ENCODE measurements around the gene APP.

The APP gene

DNA sequence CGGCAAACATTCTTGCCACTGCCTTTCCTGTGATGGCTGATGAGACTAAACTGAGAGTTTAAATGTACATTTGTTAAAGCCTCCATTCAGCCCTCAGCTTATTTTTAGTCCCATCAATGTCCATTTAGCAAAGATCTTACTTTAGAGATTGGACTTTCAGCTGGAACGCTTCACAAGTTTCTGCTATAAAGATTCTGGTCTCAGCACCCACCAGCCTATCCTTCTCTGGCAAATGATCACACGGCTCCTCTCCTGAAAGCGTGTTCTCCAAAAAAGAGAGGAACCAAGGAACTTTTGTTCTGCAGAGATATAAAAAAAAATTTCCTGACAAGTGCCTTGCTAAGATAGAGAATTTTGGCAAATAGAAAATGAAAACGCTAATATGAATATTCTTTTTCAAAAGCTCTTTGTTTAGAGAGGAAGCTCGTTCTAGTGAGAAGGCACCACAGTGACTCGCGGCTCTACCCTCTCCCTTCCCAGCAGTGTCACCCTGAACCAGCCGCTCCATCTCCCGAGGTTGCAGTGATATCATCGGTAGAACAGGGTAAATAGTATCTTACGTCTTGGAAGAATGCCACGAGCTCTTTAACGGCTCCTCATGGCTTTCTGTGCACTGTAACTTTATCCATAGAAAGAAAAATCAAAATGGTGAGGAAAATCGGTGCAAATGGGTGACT is 200.2 kb downstream of the APP start:
- FAIRE-seq, result no peak

DNA sequence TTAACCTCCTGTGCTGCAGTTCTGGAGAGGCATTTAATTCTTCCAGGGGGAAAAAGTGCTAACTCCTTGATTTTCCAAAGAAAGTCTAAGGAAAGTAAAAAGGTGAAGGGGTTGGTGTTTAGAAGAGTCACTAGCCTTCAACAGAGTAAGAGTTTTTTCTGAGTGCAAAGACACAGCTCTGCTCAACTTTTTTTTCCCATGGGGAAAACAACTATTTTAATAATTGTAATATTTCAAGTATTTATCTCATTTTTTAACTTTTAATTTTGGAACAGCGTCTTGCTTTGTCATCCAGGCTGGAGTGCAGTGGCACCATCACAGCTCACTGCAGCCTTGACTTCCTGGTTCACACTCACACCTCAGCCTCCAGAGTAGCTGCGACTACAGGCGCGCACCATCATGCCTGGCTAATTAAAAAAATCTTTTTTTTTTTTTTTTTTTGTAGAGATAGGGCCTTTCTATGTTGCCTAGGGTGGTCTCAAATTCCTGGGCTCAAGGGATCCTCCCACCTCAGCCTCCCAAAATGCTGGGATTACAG is 202.6 kb downstream of the APP start:
- FAIRE-seq, result no peak

DNA sequence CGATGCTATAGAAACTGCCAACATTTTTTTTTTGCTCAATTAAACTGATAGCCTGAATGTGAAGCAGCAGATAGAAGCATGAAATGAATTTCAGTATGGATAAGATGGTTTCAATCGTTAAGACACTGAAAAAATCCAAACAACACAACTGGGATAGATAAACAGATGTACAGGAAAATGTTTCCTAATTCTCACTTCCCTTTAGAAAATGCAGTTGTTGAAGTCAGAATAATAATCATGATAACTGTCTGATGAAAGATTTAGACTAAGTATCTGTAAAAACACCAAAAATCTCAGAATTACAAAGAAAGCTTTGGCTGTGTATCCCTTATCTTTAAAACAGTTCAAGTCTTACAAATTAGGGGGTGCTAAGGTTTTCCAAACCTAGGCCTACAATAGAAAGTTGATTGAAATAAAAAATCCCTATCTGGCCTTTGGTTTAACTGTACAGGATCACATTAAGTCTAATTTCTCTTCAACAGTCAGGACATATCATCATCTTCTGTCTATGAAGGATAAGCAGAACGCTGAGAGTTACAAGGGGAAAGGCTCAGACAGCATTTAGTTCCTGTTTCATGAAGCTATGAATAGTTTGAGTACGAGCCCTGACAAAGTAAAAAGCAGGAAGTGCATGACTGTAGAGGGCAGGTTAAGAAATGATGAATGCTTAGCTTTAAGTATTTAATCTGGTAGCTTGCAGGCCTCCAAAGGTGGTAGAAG is 203.2 kb downstream of the APP start:
- FAIRE-seq, result no peak

DNA sequence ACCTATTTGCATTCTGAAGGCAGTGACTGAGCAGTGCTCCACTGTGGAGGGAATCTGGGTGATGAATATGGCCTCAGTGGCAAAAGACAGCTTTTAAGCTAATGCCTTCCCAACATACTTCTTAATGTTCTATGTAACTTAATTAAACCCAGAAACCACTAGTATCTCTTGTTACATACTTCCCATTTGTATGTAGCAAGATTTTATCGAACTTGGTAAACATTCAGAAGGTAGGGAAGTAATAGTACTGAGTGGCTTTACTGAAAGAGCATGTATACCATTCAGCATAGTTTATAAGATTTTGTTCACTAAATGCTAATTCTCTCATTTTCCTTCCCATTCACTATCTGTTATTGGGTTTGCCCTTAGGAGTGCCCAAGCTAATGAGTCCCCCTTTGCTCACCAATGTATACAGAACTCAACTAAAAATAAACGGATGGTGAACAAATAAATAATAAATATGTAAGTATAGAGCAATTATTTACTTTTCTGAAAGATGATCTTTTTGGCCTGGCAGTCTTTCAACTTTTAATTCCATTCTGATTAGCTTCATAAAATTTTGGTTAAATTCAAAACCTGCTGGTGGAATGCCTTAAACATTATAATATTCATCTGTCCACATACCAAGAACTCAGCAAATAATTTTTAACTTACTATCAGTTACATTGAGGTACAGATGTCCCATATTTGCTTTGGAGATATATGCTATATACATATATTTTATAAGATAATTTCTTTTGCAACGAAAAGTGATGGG is 204.4 kb downstream of the APP start:
- FAIRE-seq, result no peak

DNA sequence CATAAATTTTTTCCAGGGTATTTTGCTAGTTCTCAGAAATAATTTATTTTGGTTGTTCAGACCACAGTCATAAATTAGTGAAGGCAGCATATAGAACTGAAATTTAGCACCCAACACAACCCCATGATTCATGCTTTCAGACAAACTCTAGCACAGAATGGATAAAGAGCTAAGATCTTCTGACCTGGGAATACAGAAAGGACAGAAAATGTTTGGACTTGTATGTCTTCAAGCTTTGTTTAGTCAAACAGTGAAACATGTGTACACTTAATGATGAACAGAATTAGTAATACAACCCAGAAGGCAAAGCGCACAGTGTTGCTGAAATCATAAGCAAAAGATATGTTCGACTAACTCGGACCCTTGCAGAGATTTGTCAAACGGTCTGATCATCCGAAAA is 205.6 kb downstream of the APP start:
- no peak for FAIRE-seq

DNA sequence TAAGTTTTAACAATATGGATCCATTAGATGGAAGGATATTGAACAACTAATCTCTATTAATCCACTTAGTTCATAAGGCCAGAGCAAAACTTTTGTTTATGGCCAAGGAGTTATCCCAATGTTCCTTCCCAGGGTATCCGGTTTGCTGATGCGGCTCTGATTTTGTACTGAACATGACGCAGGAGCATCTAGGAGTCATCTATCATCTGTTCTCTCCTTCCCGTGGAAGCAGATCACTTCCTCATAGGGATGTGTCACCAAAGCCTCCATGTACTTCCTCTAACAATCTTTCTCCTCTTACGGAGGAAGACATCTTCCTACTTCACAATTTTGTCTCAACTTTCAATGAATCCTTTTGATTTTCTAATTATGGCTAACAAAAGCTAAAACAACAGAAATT is 206.6 kb downstream of the APP start:
- FAIRE-seq, result no peak

DNA sequence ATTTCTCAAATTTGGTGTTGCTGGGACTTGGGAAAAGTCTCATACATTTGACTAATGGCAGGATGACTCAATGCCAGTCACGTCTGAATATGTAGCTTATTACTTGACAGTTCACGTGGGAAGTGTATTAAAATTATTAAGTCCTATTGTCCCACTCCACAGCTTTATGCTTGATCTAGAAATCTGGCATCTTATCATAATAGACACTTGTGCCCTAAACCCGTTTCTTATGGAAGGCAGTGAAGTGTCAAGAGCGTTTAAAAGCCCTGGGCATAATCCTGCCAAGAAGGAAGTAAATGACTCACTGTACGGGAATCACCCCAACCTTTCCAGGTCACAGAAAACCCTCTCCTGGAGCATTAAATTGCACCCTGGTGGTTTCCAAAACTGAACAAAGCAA is 207.4 kb downstream of the APP start:
- FAIRE-seq, result no peak

DNA sequence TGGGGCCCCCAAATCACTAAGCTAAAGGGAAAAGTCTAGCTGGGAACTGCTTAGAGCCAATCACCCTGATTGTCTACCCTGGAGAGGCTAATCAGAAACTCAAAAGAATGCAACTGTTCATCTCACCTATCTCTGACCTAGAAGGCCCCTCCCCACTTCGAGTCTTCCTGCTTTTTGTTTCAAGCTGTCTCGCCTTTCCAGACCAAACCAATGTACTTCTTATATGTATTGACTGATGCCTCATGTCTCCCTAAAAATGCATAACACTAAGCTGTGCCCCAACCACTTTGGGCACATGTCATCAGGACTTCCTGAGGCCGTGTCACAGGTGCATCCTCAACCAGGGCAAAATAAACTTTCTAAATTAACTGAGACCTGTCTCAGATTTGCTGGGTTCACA is 209.5 kb downstream of the APP start:
- FAIRE-seq, result no peak

DNA sequence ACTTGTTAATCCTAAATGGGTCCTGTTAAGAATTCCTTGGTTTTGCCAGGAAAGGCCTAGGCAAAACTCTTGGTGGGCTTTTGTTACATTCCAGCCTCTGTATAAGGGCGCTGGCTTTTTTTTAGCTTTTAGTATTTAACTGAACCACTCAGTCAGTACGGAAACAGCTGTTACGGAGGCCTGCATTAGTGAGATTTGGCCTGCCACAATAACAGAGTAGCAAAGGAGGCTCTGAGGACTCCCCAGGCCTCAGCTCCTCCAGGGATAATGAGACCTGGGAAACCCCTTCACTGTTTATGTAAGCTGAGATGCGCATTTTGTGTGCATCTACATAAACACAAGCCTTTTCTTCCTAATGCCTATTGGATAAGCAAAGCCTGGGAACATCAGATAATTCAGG is 210.2 kb downstream of the APP start:
- no peak for FAIRE-seq

DNA sequence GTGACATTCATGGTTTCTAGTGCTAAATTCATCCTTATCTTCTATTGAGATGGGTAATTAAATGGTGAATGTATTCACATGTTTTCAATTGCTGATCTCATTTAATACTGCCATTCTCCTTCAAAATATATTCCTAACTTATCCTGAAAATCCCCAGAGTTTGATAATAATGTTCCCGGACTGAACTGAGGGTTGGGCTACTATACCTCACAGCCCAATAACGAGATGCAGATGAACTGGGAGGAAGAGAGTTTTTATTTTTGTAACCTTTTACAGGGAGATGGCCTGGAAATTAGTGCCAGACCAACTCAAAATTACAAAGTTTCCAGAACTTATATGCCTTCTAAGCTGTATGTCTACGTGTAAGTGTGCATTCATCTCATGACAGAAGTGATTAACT is 210.8 kb downstream of the APP start:
- no peak for FAIRE-seq

DNA sequence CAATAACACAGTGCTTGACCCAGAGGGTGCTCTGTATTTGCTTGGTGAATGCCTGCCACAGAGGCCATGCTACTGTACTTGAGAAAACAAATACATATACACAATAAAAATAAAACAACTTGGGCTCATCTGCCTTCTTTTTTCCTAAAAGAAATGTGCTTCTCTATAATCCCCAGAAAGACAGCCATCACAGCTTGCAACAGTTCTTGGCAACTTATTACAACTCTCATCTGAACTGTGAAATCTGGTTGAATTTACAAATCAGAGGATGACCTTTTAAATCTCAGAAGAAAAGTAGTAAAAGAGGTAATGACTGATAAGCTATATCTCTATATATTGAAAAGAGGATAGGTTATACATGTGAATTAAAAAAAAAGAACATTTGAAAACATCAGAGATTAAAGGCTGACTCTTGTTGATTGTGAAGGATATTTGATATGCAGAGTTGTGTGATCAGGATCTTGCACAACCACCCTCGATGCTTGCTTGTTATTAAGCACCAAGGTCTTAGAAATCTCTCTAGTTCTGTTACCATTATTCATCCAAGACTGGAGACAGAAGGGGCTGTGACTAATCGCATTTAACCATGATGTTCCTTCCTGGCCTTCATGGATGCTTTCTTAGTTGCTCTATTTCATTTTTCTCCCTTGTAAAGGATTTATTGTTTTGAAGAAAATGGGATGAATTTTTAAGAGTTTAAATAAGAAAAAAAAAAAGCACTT is 213.4 kb downstream of the APP start:
- FAIRE-seq, result no peak

DNA sequence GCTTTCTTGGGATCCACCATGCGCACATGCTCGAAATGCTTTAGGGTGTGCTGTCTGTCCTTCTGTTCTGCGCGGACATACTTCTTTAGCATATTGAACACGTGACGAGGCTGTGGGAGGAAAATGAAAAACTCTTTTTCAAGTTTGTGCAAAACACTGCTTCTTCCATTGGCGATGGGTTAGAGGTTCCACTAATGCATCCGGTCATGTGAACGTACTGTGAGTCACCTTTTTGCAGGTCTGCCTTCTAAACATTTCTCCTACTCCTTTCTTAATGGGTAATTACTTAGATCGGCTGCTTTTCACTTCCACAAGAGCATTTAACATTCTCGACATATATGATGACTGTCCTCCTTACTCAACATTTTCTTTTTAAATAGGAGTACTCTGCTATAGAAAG is 214.9 kb downstream of the APP start:
- FAIRE-seq, result no peak

DNA sequence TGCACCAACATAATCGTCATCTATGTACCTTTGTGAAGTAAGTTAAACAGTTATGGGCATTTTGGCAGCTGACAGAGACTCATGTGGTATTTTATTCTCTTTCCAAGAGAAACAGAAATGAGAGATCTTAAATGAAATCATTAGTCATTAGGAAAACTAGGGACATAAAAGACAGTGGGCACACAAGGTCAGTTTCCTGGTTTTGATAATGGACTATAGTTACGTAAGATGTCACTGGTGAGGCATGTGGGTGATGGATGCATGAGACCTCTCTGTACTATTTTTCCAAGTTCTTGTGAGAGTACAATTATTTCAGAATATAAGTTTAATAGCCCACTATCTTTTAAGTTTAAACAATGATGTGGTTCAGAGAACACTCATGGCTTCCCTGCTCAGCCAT is 216.9 kb downstream of the APP start:
- no peak for FAIRE-seq

DNA sequence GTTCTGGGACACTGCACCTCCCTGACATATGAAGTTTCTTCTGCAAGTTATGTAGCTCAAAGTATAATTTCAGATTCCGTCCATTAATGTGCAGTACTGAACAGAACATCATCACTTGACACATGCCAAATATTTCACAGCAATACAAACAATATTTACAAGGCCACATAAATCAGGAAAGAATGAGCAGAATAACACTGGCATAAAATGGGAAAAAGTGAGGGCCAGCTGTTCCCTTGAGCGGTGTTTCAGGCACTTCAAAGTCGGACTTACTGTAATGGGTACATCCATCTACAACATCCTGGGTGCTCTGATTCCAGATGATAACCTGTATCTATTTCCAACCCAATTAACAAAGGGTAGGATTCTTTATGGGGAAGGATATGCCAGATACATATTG is 217.4 kb downstream of the APP start:
- FAIRE-seq, result no peak

DNA sequence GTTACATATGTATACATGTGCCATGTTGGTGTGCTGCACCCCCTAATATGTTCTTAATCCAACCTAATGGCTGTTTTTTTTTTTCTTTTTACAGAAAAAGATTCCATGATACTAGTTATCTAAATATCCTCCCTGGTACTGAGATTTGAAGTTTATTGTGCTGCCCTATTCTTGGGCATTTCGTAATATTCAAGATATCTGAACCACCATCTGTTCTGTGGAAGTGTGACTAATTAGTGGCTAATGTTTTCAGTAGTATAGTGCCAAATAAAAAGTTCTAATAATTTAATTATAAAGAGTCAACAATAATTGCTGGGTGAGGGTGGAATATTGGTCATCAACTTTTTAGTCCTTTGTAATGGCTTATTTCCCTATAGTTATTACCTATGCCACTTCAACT is 218.3 kb downstream of the APP start:
- FAIRE-seq, result no peak

DNA sequence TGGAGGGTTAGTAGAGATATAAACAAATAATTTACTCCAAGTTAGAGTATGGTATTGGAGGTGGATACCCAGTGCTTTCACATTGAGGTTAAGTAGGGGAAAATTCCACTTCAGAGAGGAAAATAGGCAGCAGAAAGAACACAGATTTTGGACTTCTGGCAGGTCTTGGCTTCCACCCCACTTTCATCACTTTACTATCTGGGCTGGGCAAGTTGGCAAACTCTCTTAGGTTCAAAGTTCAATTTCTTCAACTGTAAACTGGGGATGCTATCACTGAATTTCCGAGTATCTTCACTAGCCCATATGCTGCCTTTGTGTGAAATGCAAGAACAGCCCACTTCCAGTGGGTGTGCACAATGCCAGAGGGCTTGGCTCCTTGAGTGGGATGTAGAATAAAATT is 220.9 kb downstream of the APP start:
- FAIRE-seq, result no peak

DNA sequence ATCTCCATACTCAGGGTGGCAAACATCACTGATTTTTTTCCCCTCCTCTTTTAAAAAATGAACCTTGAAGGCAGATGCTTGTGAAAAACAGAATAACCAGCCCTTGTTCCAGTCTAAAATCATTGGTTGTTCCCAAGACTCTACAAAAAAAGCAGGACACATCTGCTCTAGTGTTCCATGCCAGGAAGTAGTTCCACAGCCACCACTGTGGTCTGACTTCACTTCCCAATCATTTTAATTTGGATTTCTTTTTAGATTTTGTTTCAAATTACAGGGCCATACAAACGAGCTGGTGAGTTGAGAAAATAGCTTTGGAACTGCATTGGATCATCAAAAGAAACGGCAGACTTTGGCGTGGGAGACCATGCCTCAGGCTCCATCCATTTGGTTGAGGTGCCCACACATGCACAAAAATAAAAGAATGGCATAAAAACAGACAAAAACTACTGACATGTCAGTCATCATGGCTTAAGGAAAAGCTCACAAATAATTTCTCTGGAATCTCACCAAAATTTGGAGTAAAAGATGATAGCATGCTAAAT is 225.8 kb downstream of the APP start:
- FAIRE-seq, result no peak

DNA sequence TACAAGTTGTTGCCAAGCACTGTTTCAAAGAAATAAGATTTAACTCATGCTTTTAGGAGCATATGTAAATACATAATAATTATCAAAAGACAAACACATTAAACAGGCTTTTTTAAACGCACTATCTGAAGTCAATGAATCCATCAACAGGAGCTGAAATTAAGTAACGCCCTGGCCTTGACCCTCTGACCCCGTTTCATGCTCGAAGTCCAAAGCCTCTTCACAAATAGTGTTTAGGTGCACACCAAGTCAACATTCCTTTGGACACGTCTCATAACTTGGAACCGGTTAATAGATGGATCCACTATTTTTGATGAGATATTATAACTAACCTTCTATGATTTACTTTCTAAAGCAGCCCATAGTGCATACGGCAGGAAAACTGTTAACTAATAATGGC is 226.5 kb downstream of the APP start:
- no peak for FAIRE-seq

DNA sequence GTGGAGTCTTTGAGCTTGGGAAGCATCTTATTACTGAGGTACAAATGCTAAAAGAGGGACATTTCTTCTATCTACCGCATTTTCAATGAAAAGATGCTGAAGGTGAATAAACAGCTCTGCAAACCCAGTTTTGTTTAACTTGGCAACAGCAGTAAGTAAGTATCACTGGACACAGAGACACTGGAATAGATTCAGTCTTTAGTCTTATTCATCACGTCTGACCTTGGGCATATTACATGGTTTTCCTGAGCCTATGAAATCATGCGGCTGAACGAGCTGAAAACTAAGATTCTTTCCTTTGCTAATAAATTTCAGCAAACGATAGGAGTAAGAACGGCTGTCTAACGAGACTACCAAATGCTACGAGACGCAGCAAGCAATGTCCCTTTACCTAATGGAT is 228.4 kb downstream of the APP start:
- FAIRE-seq, result no peak

DNA sequence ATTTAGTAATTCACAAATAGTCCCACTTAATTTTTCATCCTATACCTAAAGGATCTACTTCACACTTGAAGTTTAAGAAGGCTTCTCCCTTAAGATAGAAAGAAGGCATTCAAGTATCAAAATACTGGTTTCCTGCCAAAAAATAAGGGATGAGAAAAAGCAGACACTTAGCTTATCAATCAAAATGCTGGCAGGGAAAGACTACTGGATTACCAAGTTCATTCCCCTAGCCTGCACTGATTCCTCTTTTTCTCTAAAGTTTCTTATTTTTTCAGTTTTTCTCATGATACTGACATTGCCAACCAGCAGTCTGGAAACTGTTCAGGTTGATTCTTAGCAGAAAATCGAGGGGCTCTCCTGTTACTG is 231.2 kb downstream of the APP start:
- FAIRE-seq, result no peak

DNA sequence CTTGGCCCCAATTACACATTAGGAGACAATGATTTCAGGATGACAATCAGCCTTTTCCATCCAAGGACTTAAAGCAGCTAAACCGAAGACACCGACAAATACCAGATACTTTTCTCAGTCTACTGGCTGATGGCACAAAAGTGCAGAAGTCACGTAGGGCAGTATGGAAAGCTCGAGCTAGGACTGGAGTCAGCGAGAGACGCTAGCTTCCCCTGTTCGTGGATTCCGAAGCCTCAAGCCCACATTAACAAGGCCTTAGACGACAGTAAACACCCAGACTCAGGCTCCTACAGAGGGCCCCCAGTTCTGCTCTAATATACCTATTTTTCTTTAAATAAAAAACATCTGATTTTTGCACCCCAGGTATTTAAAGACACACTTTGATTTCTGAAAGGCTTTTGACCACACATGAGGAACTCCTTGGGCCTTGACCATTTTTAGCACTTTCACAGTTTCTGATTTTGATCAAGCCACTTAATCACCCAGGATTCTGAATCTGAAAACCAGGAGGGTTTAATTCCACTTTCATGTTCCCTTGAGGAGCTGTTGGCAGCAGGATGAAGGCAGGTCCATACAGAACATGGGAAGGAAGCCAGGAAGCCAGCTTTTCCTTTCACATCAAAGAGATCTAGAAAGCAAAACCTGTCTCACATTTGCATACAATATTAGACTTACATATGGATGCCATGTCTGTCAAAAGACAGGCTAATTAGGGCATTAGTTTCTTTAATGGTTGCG is 231.7 kb downstream of the APP start:
- no peak for FAIRE-seq

DNA sequence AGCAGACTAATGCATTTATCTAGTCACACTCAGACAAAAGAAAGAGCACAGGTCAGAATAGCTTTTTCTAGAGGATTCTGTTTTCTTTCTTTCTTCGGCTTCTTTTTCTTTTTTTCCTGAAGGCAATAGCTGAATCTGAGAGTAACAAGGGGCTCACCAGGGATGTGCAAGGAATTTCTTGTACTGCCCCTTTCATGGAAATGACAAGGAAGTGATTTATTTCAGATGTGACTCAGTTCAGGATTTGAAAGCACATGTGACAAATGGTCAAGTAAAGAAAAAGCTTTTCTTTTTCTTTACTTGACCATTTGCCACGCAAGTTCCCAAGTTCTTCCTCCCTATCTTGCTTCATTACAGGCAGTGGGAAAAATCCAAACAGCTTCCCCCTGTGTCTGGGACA is 233.8 kb downstream of the APP start:
- no peak for FAIRE-seq

All from endometrium (tissue), 2 donors.